Naive B cell (primary cell): ENCODE data around the gene SH3RF3. TPM values are rescaled to one million over a fixed set of nuclear protein-coding genes. Genes with fewer than 3 reads are reported as not detected.
"Not testable (repeated sequence)": the region's sequence is repeated elsewhere in the genome, so short reads cannot be mapped to it uniquely, and the experiment has no call there.

ENCODE experiments used
- ATAC-seq, 2 donors: fragments of 150-1000 bp; cut with Tn5 transposase; 2 replicates each; pipeline ENCODE4 v1.10.0; 2021; ENCODE audit warnings: low read depth in 2 of 2, mild to moderate bottlenecking in 2 of 2, moderate library complexity in 2 of 2
- DNase-seq: peaks from one replicate; pipeline ENCODE4 v3.0.0; 2022
- H3K27ac Mint-ChIP-seq, 6 donors: one replicate each; pipeline ENCODE4 v1.8.0; 2020 to 2022; ENCODE audit warnings: mild to moderate bottlenecking in 6 of 6, mixed read lengths in 6 of 6, moderate library complexity in 5 of 6, inconsistent platforms in 2 of 6
- H3K27me3 Mint-ChIP-seq, 3 donors: one replicate each; pipeline ENCODE4 v1.8.0; 2021 to 2022; ENCODE audit warnings: mixed read lengths in 3 of 3, mild to moderate bottlenecking in 1 of 3
- H3K36me3 Mint-ChIP-seq, 2 donors: one replicate each; pipeline ENCODE4 v1.8.0; 2020 to 2022; ENCODE audit warnings: mixed read lengths in 2 of 2, inconsistent platforms in 1 of 2, mild to moderate bottlenecking in 1 of 2
- H3K4me1 Mint-ChIP-seq, 3 donors: one replicate each; pipeline ENCODE4 v1.8.0; 2020 to 2022; ENCODE audit warnings: mixed read lengths in 3 of 3, inconsistent platforms in 1 of 3, mild to moderate bottlenecking in 1 of 3, moderate library complexity in 1 of 3
- H3K4me3 Mint-ChIP-seq, 8 donors: one replicate each; pipeline ENCODE4 v1.8.0; 2020 to 2022; ENCODE audit warnings: mild to moderate bottlenecking in 8 of 8, mixed read lengths in 8 of 8, moderate library complexity in 8 of 8, inconsistent platforms in 2 of 8
- H3K9me3 Mint-ChIP-seq, 7 donors: one replicate each; pipeline ENCODE4 v1.8.0; 2020 to 2022; ENCODE audit warnings: mixed read lengths in 7 of 7, mild to moderate bottlenecking in 5 of 7, inconsistent platforms in 2 of 7, moderate library complexity in 1 of 7
- polyA plus RNA-seq, 6 donors: library from polyadenylated mRNA; unstranded; fragments of 300-500 nt; fragmentation: Illumina TruSeq; gene quantifications; one replicate each; pipeline ENCODE4 v1.2.3, GENCODE V29; 2021; ENCODE audit warnings: low read depth in 6 of 6

SH3RF3 gene
- polyA plus RNA-seq, 6 donors from 2014 or later, result 0.05 to 0.76 (median 0.64) TPM; not detected in 1

DNA sequence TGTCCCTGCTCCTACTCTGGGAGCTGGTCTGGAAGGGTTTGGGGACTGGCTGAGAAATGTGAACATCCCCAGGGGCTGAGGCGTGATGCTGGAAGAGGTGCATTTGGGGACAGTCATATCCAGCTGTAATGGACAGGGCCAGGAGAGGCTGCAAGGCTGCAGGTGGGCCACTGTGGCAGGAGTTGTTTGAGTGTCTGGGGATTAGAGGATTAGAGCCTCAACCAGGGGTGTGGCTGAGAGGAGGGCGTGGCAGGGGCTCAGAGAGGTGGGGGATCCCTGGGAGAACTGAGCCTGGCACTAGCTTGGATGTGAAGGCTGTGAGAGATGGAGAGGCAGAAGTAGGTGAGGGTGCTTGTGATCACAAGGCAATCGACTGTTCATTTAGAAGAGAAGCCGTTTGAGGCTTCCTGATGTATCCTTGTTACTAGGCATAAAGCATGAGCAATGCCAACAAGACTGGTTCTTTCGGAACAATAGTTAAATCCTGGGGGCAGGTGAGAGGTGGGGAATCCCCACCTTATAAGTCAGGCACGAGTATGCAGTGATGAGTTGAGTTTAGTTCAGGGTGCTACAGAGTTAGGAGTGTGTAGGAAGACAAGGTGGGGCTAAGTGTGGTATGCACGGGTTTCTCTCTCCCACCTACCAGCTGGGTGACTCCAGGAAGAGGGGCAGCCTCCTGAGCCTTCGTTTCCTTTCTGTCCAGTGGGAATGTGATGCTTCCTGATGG is 31.9 kb downstream of the SH3RF3 start:
- no peak overlapping the region for H3K27ac Mint-ChIP-seq
- peaks cover 0 to 12% (median 8%) of the 10 kb centered on the region in 3 donors for H3K27me3 Mint-ChIP-seq
- no peak overlapping the region for H3K4me3 Mint-ChIP-seq
- H3K9me3 Mint-ChIP-seq, result peaks cover 0 to 1% (median 0%) of the 10 kb centered on the region in 7 donors
- no peak for DNase-seq
- H3K4me1 Mint-ChIP-seq, result peaks cover 0 to 45% (median 17%) of the 10 kb centered on the region in 3 donors
- no peak for ATAC-seq
- H3K36me3 Mint-ChIP-seq, result no peaks in the 10 kb centered on the region

GRCh38 chr2:109162367-109162766 is 33.4 kb downstream of the SH3RF3 start:
- not testable (repeated sequence) for H3K27ac Mint-ChIP-seq, ATAC-seq, H3K36me3 Mint-ChIP-seq, H3K9me3 Mint-ChIP-seq, DNase-seq
- peaks cover 0 to 12% (median 8%) of the 10 kb centered on the region in 3 donors for H3K27me3 Mint-ChIP-seq
- H3K4me1 Mint-ChIP-seq, result peaks cover 0 to 43% (median 17%) of the 10 kb centered on the region in 3 donors
- peak overlapping the region in 1 of 8 donors; percentile 5 for H3K4me3 Mint-ChIP-seq

- Mint-ChIP-seq H3K4me1 (peaks cover 0 to 42% (median 17%) of the 10 kb centered on the region in 3 donors), H3K4me3 (peak overlapping the region in 1 of 8 donors; percentile 83), H3K27me3 (peaks cover 0 to 12% (median 8%) of the 10 kb centered on the region in 3 donors), H3K27ac (peak overlapping the region in 1 of 6 donors; percentile 54), H3K36me3 (peaks cover 0 to 3% of the 10 kb centered on the region in 2 donors), H3K9me3 (peaks cover 0 to 3% (median 0%) of the 10 kb centered on the region in 7 donors)
- ATAC-seq (no peak), DNase-seq (no peak)
These were observed 34.0 kb downstream of the SH3RF3 start for GRCh38 chr2:109162999-109163398.

GRCh38 chr2:109164311-109164710 is 35.3 kb downstream of the SH3RF3 start:
- peaks cover 0 to 7% (median 5%) of the 10 kb centered on the region in 7 donors for H3K9me3 Mint-ChIP-seq
- peak overlapping the region in 2 of 8 donors; percentile 32 to 44 for H3K4me3 Mint-ChIP-seq
- peak overlapping the region in 1 of 6 donors; percentile 47 for H3K27ac Mint-ChIP-seq
- peaks cover 0 to 12% (median 8%) of the 10 kb centered on the region in 3 donors for H3K27me3 Mint-ChIP-seq
- peaks cover 0 to 10% of the 10 kb centered on the region in 2 donors for H3K36me3 Mint-ChIP-seq
- no peak for DNase-seq
- no peak for ATAC-seq
- peaks cover 0 to 36% (median 17%) of the 10 kb centered on the region in 3 donors for H3K4me1 Mint-ChIP-seq

- Mint-ChIP-seq H3K36me3 (peaks cover 0 to 10% of the 10 kb centered on the region in 2 donors), H3K9me3 (peaks cover 0 to 7% (median 5%) of the 10 kb centered on the region in 7 donors), H3K27me3 (peaks cover 0 to 12% (median 8%) of the 10 kb centered on the region in 3 donors), H3K4me1 (peaks cover 0 to 36% (median 17%) of the 10 kb centered on the region in 3 donors), H3K27ac (peak overlapping the region in 1 of 6 donors; percentile 42), H3K4me3 (peak overlapping the region in 3 of 8 donors; percentile 15 to 44 (median 32))
- DNase-seq (peak; percentile 7), ATAC-seq (no peak)
These were observed 35.8 kb downstream of the SH3RF3 start for GRCh38 chr2:109164739-109165221.

- no peak for ATAC-seq
- Mint-ChIP-seq H3K27me3 (no peaks in the 10 kb centered on the region), H3K4me3 (no peak overlapping the region), H3K9me3 (peaks cover 0 to 7% (median 5%) of the 10 kb centered on the region in 7 donors), H3K27ac (peak overlapping the region in 2 of 6 donors; percentile 22 to 40), H3K4me1 (peaks cover 0 to 28% (median 10%) of the 10 kb centered on the region in 3 donors), H3K36me3 (peaks cover 0 to 10% of the 10 kb centered on the region in 2 donors)
- DNase-seq, result no peak
These were observed 37.8 kb downstream of the SH3RF3 start for GRCh38 chr2:109166811-109167210.

- no peak overlapping the region for H3K27ac Mint-ChIP-seq
- H3K36me3 Mint-ChIP-seq, result peaks cover 0 to 10% of the 10 kb centered on the region in 2 donors
- H3K9me3 Mint-ChIP-seq, result peaks cover 0 to 7% (median 5%) of the 10 kb centered on the region in 7 donors
- peaks cover 0 to 28% (median 10%) of the 10 kb centered on the region in 3 donors for H3K4me1 Mint-ChIP-seq
- H3K27me3 Mint-ChIP-seq, result no peaks in the 10 kb centered on the region
- ATAC-seq, result no peak
- no peak overlapping the region for H3K4me3 Mint-ChIP-seq
- DNase-seq, result no peak
These were observed 39.1 kb downstream of the SH3RF3 start for GRCh38 chr2:109168086-109168485.

DNA sequence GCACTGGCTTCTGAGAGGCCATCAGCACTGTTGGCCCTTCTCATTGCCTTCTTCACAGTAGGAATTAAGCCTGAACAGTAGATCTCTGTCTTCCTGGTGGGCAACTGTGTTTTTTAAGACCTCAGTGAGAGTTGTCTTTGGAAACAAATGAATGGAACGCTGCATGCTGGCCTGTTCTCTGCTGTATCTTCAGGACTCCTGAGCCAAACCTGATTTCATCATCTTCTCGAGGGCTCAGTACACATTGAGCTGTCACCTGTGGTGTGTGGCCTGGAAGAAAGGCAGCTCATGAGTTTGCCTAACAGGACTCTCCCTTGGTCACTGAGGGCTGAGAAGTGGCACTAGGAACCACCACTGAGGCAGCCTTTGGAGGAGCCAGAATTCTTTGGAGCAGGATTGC is 39.7 kb downstream of the SH3RF3 start:
- peaks cover 0 to 29% (median 10%) of the 10 kb centered on the region in 3 donors for H3K4me1 Mint-ChIP-seq
- peaks cover 0 to 10% of the 10 kb centered on the region in 2 donors for H3K36me3 Mint-ChIP-seq
- H3K27ac Mint-ChIP-seq, result no peak overlapping the region
- peak overlapping the region in 1 of 8 donors; percentile 74 for H3K4me3 Mint-ChIP-seq
- no peaks in the 10 kb centered on the region for H3K27me3 Mint-ChIP-seq
- no peak for ATAC-seq
- peaks cover 0 to 7% (median 5%) of the 10 kb centered on the region in 7 donors for H3K9me3 Mint-ChIP-seq
- DNase-seq, result no peak

DNA sequence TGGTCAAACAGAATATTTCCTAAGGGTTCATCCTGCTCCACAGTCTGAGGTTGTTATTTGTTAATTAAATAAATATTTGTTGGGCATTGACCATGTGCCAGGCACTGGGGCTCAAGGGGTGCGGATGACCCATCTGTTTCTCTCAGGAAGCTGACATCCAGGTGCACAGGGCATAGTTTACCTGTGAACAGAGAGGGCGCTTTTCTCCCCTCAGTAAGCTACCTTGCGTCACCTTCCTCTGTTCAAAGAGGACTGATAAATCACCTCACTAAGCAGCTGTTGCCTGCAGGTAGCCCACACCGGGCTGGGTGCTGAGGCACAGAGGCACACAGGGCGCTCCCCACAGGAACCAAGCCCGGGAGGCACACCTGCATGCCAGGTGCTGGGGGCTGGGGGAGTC is 41.6 kb downstream of the SH3RF3 start:
- no peaks in the 10 kb centered on the region for H3K27me3 Mint-ChIP-seq
- DNase-seq, result no peak
- H3K4me1 Mint-ChIP-seq, result peaks cover 3 to 34% (median 5%) of the 10 kb centered on the region in 3 donors
- H3K9me3 Mint-ChIP-seq, result peaks cover 0 to 9% (median 5%) of the 10 kb centered on the region in 7 donors
- ATAC-seq, result no peak
- no peak overlapping the region for H3K27ac Mint-ChIP-seq
- no peak overlapping the region for H3K4me3 Mint-ChIP-seq
- peaks cover 0 to 10% of the 10 kb centered on the region in 2 donors for H3K36me3 Mint-ChIP-seq

- ATAC-seq, result no peak
- Mint-ChIP-seq H3K4me3 (no peak overlapping the region), H3K4me1 (peaks cover 3 to 35% (median 5%) of the 10 kb centered on the region in 3 donors), H3K27me3 (no peaks in the 10 kb centered on the region), H3K36me3 (peaks cover 0 to 10% of the 10 kb centered on the region in 2 donors), H3K9me3 (peaks cover 0 to 12% (median 5%) of the 10 kb centered on the region in 7 donors), H3K27ac (no peak overlapping the region)
- no peak for DNase-seq
These were observed 42.7 kb downstream of the SH3RF3 start for GRCh38 chr2:109171444-109172334.

- Mint-ChIP-seq H3K36me3 (peaks cover 0 to 10% of the 10 kb centered on the region in 2 donors), H3K9me3 (peaks cover 0 to 12% (median 5%) of the 10 kb centered on the region in 7 donors), H3K27me3 (no peaks in the 10 kb centered on the region), H3K4me1 (peaks cover 3 to 38% (median 5%) of the 10 kb centered on the region in 3 donors), H3K27ac (peak overlapping the region in 2 of 6 donors; percentile 7 to 9), H3K4me3 (no peak overlapping the region)
- ATAC-seq (no peak), DNase-seq (no peak)
These were observed 43.6 kb downstream of the SH3RF3 start for GRCh38 chr2:109172556-109173105.

- no peak overlapping the region for H3K27ac Mint-ChIP-seq
- H3K4me1 Mint-ChIP-seq, result peaks cover 3 to 37% (median 5%) of the 10 kb centered on the region in 3 donors
- H3K4me3 Mint-ChIP-seq, result no peak overlapping the region
- peaks cover 0 to 5% of the 10 kb centered on the region in 2 donors for H3K36me3 Mint-ChIP-seq
- H3K27me3 Mint-ChIP-seq, result no peaks in the 10 kb centered on the region
- H3K9me3 Mint-ChIP-seq, result peaks cover 0 to 13% (median 4%) of the 10 kb centered on the region in 7 donors
- ATAC-seq, result no peak
- DNase-seq, result no peak
These were observed 44.5 kb downstream of the SH3RF3 start for GRCh38 chr2:109173311-109174171.
